Measurements from ENCODE around the gene MMP3. TPM values are rescaled to one million over a fixed set of nuclear protein-coding genes. Genes with fewer than 3 reads are reported as not detected.
"Not testable (repeated sequence)": the region's sequence is repeated elsewhere in the genome, so short reads cannot be mapped to it uniquely, and the experiment has no call there.

The MMP3 gene
- total RNA-seq (1 to 10 TPM; 1.1 to 1.4 TPM), polyA plus RNA-seq (not detected)
- long read RNA-seq, donor 1, partial matches to known transcripts = 0 of 1 reads
- long read RNA-seq, donor 1, other reads (novel, unspliced or antisense) = 0 of 1 reads
- long read RNA-seq, donor 2 = 0 reads

DNA sequence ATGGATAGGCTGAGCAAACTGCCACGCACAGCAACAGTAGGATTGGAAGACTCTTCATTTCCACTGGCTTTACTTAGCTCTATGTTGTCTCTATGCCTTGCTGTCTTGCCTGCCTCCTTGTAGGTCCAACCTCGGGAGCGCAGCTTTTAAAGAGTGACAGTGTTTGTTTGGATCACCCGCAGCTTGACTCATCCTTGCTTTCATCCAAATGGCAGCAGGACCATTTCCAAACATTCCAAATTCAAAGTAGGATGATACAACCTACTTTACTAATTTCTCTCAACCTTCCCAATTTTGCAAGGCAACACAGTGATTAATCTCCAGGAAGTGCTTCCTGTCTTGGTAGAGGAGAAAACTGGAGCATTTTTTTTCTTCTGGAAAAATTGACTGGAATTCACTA lies at the start of gene MMP3:
MMP3 (minus strand) TSS at position 121 of the 400 bp plus-strand sequence; CDS start at position 58, 63 bp downstream.
- no peak for ATAC-seq (ENCODE audit: low FRiP score)

DNA sequence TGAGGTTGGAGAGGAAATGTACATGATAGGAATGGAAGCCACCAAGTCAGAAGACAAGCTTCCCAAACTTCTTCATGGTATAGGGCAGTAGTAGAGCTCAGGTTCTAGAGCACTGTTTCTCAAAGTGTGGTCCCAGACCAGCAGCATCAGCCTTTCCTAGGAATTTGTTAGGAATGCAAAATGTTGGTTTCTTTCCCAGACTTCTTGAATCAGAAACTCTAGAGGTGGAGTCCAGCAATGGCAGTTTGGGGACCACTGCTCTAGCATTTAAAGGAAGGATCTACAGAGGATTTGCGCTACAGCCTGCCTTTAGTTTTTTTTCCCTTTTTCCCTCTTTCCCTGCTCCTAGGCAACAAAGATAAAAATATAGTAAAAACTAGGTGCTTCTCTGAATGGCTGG lies 48.3 kb upstream of the MMP3 start:
- H3K4me1 ChIP-seq (ENCODE audit: control insufficient read depth in 1 of 2, insufficient read depth in 2 of 2, low read length in 2 of 2) = no peaks in the 10 kb centered on the region
- intact Hi-C loops (cut with DNase I) = no loop called here
- no peak for ATAC-seq (ENCODE audit: low FRiP score)

More for the DNA sequence above, at the start of gene MMP3:
- no peak for DNase-seq
- H3K9me3 ChIP-seq (ENCODE audit: control insufficient read depth, low read length) = peaks cover 1% of the 10 kb centered on the region
- intact Hi-C loops (cut with DNase I) = no loop called here
- no peak within 1 kb of the TSS for H3K4me3 ChIP-seq (ENCODE audit: low read length in 2 of 2)
- WGBS, 2 donors = 82 to 88% methylated on average over 4 of the region's 4 CpGs
- H3K36me3 ChIP-seq (ENCODE audit: control insufficient read depth in 1 of 2, insufficient read depth in 2 of 2, low read length in 1 of 2) = no peaks in the 10 kb centered on the region
- H3K4me1 ChIP-seq (ENCODE audit: control insufficient read depth in 1 of 2, insufficient read depth in 2 of 2, low read length in 2 of 2) = no peaks in the 10 kb centered on the region
- no peak within 1 kb of the TSS for H3K27ac ChIP-seq (ENCODE audit: low read depth in 1 of 2, low read length in 2 of 2)
- no peaks in the 10 kb centered on the region for H3K27me3 ChIP-seq (ENCODE audit: control insufficient read depth in 1 of 2, insufficient read depth in 2 of 2, low read length in 1 of 2)

DNA sequence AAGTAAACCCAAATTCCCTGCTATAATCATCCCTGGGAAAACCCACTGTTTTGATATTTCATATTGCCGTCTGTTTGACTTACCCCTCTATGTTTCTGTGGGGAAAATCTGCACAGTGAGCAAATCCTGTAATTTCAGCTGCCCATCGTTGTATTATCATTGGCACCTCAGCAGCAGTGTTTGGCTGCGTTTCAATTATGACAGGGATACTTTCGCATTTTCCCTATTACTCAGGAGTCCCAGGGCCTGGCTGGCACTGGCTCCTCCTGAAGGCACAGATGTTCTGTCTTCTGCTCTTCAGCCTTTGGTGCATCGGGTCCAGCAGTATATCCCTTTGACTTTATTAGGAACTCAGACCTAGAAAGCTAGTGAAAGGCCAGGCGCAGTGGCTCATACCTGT lies 43.6 kb upstream of the MMP3 start:
- no peak overlapping the region for H3K4me3 ChIP-seq (ENCODE audit: low read length in 2 of 2)
- no peak for DNase-seq
- WGBS, 2 donors = 23 to 24% methylated on average over 6 of the region's 6 CpGs
- no peaks in the 10 kb centered on the region for H3K36me3 ChIP-seq (ENCODE audit: control insufficient read depth in 1 of 2, insufficient read depth in 2 of 2, low read length in 1 of 2)
- H3K9me3 ChIP-seq (ENCODE audit: control insufficient read depth, low read length) = no peaks in the 10 kb centered on the region
- ATAC-seq (ENCODE audit: low FRiP score) = no peak
- no peaks in the 10 kb centered on the region for H3K4me1 ChIP-seq (ENCODE audit: control insufficient read depth in 1 of 2, insufficient read depth in 2 of 2, low read length in 2 of 2)
- H3K27ac ChIP-seq (ENCODE audit: low read depth in 1 of 2, low read length in 2 of 2) = no peak overlapping the region
- no peaks in the 10 kb centered on the region for H3K27me3 ChIP-seq (ENCODE audit: control insufficient read depth in 1 of 2, insufficient read depth in 2 of 2, low read length in 1 of 2)
- intact Hi-C loops (cut with DNase I) = no loop called here

More for the DNA sequence above, 48.3 kb upstream of the MMP3 start:
- WGBS, 2 donors = 78 to 84% methylated on average over 1 of the region's 1 CpG
- H3K36me3 ChIP-seq (ENCODE audit: control insufficient read depth in 1 of 2, insufficient read depth in 2 of 2, low read length in 1 of 2) = no peaks in the 10 kb centered on the region
- no peak overlapping the region for H3K4me3 ChIP-seq (ENCODE audit: low read length in 2 of 2)
- H3K9me3 ChIP-seq (ENCODE audit: control insufficient read depth, low read length) = peaks cover 1% of the 10 kb centered on the region
- no peak for DNase-seq
- H3K27ac ChIP-seq (ENCODE audit: low read depth in 1 of 2, low read length in 2 of 2) = no peak overlapping the region
- no peaks in the 10 kb centered on the region for H3K27me3 ChIP-seq (ENCODE audit: control insufficient read depth in 1 of 2, insufficient read depth in 2 of 2, low read length in 1 of 2)

DNA sequence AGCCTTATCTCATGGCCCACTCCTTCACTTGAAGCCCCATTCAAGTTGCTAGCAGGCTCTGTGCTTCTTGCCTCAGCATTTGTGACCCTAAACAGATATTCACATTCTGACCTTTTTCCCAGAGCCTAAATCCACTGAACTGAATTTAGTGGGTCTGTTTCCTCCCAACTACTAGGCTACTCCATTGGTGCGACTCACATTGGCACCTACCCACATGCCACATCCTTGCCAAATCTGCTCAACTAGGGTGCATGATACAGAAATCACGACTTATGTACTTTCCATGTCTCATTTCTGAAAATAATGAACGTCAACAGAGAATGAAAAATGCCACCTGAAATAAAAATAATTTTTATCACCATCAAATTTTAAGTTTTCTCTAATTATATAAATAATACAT lies 39.7 kb upstream of the MMP3 start:
- DNase-seq (no peak), ATAC-seq (ENCODE audit: low FRiP score) (no peak)
- no peaks in the 10 kb centered on the region for H3K27me3 ChIP-seq (ENCODE audit: control insufficient read depth in 1 of 2, insufficient read depth in 2 of 2, low read length in 1 of 2)
- no peaks in the 10 kb centered on the region for H3K9me3 ChIP-seq (ENCODE audit: control insufficient read depth, low read length)
- no peak overlapping the region for H3K4me3 ChIP-seq (ENCODE audit: low read length in 2 of 2)
- intact Hi-C loops (cut with DNase I) = no loop called here
- no peaks in the 10 kb centered on the region for H3K36me3 ChIP-seq (ENCODE audit: control insufficient read depth in 1 of 2, insufficient read depth in 2 of 2, low read length in 1 of 2)
- WGBS, 2 donors = 71 to 73% methylated on average over 3 of the region's 3 CpGs
- no peaks in the 10 kb centered on the region for H3K4me1 ChIP-seq (ENCODE audit: control insufficient read depth in 1 of 2, insufficient read depth in 2 of 2, low read length in 2 of 2)
- H3K27ac ChIP-seq (ENCODE audit: low read depth in 1 of 2, low read length in 2 of 2) = no peak overlapping the region

DNA sequence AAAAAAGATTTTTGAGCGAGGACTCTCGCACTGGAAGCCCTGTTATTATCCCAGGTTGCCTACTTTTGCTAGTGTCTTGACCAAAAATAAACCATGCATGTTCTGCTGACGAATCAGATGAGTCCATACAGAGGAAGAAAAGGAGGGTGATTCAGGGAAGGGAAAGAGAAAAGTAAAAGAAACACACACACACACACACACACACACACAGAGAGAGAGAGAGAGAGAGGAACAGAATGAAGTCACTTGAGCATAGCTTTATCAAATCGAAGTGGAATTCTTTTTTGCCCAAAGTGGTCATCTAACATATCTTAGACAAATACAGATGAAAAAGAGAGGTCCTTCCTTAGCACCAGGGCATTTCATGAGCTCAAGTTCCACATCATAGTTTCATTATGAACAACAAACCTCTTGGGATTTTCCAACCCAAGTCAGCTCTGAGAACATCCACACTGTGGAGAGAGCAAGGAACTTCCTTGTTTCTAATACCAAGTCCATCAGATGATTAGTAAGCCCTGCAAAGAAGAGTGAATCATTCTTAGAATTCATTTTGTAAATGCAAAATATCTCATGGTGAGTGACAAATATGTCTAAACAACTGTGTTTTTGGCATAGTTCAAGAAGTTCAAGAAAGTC lies 39.1 kb upstream of the MMP3 start:
- H3K9me3 ChIP-seq (ENCODE audit: control insufficient read depth, low read length) = no peaks in the 10 kb centered on the region
- H3K27ac ChIP-seq (ENCODE audit: low read depth in 1 of 2, low read length in 2 of 2) = no peak overlapping the region
- no peaks in the 10 kb centered on the region for H3K27me3 ChIP-seq (ENCODE audit: control insufficient read depth in 1 of 2, insufficient read depth in 2 of 2, low read length in 1 of 2)
- H3K4me3 ChIP-seq (ENCODE audit: low read length in 2 of 2) = no peak overlapping the region
- intact Hi-C loops (cut with DNase I) = no loop called here
- ATAC-seq (ENCODE audit: low FRiP score) = no peak
- no peak for DNase-seq
- H3K4me1 ChIP-seq (ENCODE audit: control insufficient read depth in 1 of 2, insufficient read depth in 2 of 2, low read length in 2 of 2) = no peaks in the 10 kb centered on the region
- H3K36me3 ChIP-seq (ENCODE audit: control insufficient read depth in 1 of 2, insufficient read depth in 2 of 2, low read length in 1 of 2) = no peaks in the 10 kb centered on the region
- 84 to 86% methylated on average over 4 of the region's 4 CpGs for WGBS, 2 donors

DNA sequence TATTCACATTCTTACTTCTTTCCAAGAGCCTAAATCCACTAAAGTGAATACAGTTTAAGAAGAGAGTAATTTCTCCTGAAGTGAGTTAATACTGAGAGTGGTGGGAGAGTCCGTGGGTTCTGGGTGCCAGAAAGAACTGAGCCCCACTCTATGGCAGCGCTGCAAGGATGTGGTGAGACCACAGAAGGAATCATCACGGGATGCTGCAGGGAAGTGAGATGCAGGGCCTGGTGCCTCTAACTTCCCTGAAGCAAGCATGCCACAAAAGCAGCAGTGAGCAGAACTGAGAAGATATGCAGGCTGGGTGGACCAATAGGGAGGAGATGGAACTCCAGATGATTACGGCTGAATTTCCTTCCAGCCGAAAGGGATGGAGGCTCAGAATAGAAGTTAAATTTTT lies 36.4 kb upstream of the MMP3 start:
- no peaks in the 10 kb centered on the region for H3K9me3 ChIP-seq (ENCODE audit: control insufficient read depth, low read length)
- ATAC-seq (ENCODE audit: low FRiP score) = no peak
- H3K4me1 ChIP-seq (ENCODE audit: control insufficient read depth in 1 of 2, insufficient read depth in 2 of 2, low read length in 2 of 2) = no peaks in the 10 kb centered on the region
- H3K27me3 ChIP-seq (ENCODE audit: control insufficient read depth in 1 of 2, insufficient read depth in 2 of 2, low read length in 1 of 2) = no peaks in the 10 kb centered on the region
- H3K36me3 ChIP-seq (ENCODE audit: control insufficient read depth in 1 of 2, insufficient read depth in 2 of 2, low read length in 1 of 2) = no peaks in the 10 kb centered on the region
- H3K4me3 ChIP-seq (ENCODE audit: low read length in 2 of 2) = no peak overlapping the region
- 83 to 90% methylated on average over 5 of the region's 5 CpGs for WGBS, 2 donors
- no peak overlapping the region for H3K27ac ChIP-seq (ENCODE audit: low read depth in 1 of 2, low read length in 2 of 2)
- intact Hi-C loops (cut with DNase I) = no loop called here
- DNase-seq = peak in 1 of 2 donors; percentile 58

DNA sequence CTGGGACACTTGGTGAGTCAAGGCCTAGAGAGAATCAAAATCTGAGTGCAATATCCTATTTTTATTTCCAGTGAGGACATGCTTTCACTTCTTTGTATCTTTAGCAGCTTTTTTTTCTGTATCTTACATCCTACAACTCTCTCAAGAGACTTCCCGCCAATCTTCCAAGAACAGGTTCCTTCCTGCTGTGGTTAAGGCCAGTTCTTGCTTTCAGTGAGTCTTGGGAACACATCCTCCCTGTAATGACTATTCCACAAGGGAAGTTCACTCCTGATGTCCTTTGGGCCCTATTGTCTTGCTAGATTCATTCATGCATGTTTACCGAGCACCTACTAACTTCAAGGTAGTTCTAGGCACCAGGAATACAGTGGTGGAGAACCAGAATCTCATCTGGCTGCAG lies 35.2 kb upstream of the MMP3 start:
- 93 to 97% methylated on average over 2 of the region's 2 CpGs for WGBS, 2 donors
- Histone ChIP-seq H3K36me3 (ENCODE audit: control insufficient read depth in 1 of 2, insufficient read depth in 2 of 2, low read length in 1 of 2) (no peaks in the 10 kb centered on the region), H3K9me3 (ENCODE audit: control insufficient read depth, low read length) (no peaks in the 10 kb centered on the region), H3K4me3 (ENCODE audit: low read length in 2 of 2) (no peak overlapping the region), H3K27me3 (ENCODE audit: control insufficient read depth in 1 of 2, insufficient read depth in 2 of 2, low read length in 1 of 2) (no peaks in the 10 kb centered on the region), H3K27ac (ENCODE audit: low read depth in 1 of 2, low read length in 2 of 2) (no peak overlapping the region), H3K4me1 (ENCODE audit: control insufficient read depth in 1 of 2, insufficient read depth in 2 of 2, low read length in 2 of 2) (no peaks in the 10 kb centered on the region)
- ATAC-seq (ENCODE audit: low FRiP score) (no peak), DNase-seq (no peak)
- intact Hi-C loops (cut with DNase I) = no loop called here

DNA sequence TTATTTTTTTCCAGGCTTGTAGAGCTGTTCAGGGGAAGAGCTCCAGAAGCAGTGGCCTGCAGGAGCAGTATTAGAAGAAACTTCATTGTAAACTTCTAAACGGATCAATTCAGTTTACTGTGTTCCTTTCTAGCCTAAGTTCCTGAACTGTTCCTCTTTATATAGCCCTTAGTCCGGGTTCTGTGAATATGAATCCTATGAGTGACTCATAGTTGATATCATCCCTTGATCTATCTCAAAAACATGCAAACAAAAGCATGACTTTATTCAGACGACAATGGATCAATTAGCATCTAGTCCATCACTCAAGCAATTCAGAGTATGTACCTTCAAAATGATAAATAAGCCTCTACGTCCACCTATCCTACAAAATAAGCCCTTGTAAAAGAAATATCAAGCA lies 31.4 kb upstream of the MMP3 start, which contains the start of gene MMP12:
MMP12 (minus strand) TSS at position 131 of the 400 bp plus-strand sequence; CDS start at position 86, 45 bp downstream.
- intact Hi-C loops (cut with DNase I) = no loop called here
- H3K27ac ChIP-seq (ENCODE audit: low read depth in 1 of 2, low read length in 2 of 2) = no peak within 1 kb of the TSS
- no peak within 1 kb of the TSS for H3K4me3 ChIP-seq (ENCODE audit: low read length in 2 of 2)
- H3K9me3 ChIP-seq (ENCODE audit: control insufficient read depth, low read length) = no peaks in the 10 kb centered on the region
- ATAC-seq (ENCODE audit: low FRiP score) (no peak), DNase-seq (no peak)
- H3K4me1 ChIP-seq (ENCODE audit: control insufficient read depth in 1 of 2, insufficient read depth in 2 of 2, low read length in 2 of 2) = no peaks in the 10 kb centered on the region
- WGBS, 2 donors = 75 to 78% methylated on average over 4 of the region's 4 CpGs
- H3K36me3 ChIP-seq (ENCODE audit: control insufficient read depth in 1 of 2, insufficient read depth in 2 of 2, low read length in 1 of 2) = no peaks in the 10 kb centered on the region
- H3K27me3 ChIP-seq (ENCODE audit: control insufficient read depth in 1 of 2, insufficient read depth in 2 of 2, low read length in 1 of 2) = no peaks in the 10 kb centered on the region

DNA sequence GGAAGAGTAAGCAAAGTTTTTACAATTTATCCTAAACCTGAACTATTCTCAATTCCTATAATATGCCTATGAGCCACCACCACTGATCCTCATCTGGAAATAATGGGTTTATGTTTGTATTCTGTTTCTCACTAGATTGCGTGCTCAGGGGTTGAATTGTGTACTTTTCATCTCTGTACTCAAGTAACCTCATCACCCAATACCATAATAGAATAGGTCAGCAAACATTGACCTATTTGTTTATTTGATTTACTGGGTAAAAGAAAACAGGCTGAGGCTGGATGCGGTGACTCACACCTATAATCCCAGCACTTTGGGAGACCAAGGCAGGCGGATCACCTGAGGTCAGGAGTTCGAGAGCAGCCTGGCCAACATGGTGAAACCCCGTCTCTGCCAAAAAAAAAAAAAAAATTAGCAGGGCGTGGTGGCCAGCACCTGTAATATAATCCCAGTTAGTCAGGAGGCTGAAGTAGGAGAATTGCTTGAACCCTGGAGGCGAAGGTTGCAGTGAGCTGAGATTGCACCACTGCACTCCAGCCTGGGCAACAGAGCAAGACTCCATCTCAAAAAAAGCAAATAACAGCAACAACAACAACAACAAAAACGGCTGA lies 26.1 kb upstream of the MMP3 start:
- WGBS, 2 donors = 88 to 93% methylated on average over 8 of the region's 8 CpGs
- H3K4me1 ChIP-seq (ENCODE audit: control insufficient read depth in 1 of 2, insufficient read depth in 2 of 2, low read length in 2 of 2); H3K9me3 ChIP-seq (ENCODE audit: control insufficient read depth, low read length); DNase-seq; intact Hi-C loops (cut with DNase I); H3K36me3 ChIP-seq (ENCODE audit: control insufficient read depth in 1 of 2, insufficient read depth in 2 of 2, low read length in 1 of 2); H3K27me3 ChIP-seq (ENCODE audit: control insufficient read depth in 1 of 2, insufficient read depth in 2 of 2, low read length in 1 of 2); H3K27ac ChIP-seq (ENCODE audit: low read depth in 1 of 2, low read length in 2 of 2); ATAC-seq (ENCODE audit: low FRiP score); H3K4me3 ChIP-seq (ENCODE audit: low read length in 2 of 2): not testable (repeated sequence)
